GM19455 (cell line): ENCODE results near the gene KPNA1.
A peak's percentile ranks its signal among the peaks of the same experiment; 100 is the strongest.

ENCODE experiments used
- ATAC-seq: cut with Tn5 transposase; IDR thresholded peaks from one replicate; pipeline ENCODE4 v1.9.1; 2021; ENCODE audit not compliant: unreplicated experiment

Gene KPNA1

DNA sequence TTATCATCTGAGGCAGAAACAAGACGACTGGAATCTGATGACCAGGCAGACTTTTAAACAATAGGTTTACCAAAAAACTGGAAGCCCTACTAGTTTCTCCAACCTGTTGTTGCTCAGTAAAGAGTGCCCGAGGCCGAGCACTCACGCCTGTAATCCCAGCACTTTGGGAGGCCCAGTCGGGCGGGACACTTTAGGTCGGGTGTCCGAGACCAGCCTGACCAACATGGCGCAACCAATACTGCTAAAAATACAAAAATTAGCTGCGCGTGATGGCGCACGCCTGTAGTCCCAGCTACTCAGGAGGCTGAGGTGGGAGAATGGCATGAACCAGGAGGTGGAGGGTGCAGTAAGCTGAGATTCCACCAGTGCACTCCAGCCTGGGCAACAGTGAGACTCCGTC is 97.8 kb downstream of the KPNA1 start:
- ATAC-seq = no peak

DNA sequence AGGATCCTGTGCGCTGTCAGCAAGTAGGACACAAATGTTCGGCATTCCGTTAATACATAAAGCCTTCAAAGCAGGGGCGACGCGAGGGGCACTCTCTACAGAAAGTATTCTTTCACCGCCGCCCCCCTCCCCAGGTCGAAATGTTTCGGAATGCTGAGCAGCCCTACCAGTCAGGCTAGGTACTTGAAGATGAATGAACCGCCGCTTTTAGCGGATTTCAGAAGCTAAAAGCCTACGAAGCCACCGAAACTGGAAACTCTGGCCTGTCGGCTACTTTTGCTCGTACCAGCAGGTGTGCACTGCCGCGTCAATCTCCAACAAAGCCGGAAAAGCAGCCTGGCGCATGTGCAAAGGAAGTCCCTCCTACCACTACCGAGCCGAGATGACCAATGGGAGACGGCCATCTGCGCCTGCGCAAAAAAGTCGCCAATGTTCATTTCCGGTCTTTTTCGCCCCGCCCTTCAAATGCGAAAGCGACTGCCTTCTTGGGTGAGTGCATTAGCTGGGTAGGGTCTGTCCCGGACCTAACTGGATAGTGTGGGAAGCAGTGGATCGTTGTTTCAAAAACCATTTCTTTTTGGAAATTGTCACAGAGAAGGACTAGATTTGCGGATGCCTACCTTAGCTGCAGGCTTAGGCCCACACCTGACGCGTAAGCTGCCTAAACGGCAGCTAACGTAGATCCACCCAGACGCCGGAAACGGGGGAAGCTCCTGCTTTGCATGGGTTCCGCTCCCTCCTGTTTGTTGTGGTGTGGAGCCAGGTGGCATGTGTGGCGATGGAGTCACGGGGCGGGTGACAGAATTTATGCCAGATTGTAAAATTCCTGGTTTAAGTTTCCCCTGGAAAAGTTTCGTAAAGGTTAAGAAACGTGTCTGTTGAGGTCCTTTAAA is 98.7 kb downstream of the KPNA1 start, which contains the start of gene WDR5B:
TSS of gene WDR5B (minus strand) at position 301 of the 893 bp plus-strand sequence. CDS start 534 bp downstream, outside the sequence.
- ATAC-seq = peak; percentile 80

DNA sequence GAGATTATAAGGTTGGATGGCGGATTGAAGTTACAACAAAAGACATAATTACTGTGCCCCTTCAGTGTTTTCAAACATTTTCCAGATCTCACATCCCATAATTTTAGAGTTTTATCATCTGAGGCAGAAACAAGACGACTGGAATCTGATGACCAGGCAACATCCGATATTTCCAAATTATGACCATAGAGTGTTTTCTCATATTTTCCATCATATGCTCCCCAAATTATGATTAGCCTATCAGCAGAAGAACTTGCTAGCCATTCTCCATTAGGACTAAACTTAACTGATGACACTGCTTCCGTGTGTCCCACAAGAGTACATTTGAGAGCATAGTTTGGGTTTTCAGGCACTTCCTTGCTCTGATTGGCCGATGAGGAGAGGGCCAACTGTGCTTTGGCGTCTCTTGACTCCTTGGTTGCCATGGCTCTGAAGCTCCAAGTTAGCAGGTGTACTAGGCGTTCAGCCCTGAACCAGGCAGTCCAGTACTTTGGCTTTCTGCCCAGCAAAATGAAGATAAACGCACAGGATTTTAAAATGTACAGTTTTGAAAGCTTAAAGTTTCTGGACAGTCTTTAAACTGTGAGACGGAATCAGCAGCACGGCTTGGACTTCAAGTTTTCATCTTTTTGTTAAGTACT is 99.5 kb downstream of the KPNA1 start:
- ATAC-seq = peak; percentile 54

DNA sequence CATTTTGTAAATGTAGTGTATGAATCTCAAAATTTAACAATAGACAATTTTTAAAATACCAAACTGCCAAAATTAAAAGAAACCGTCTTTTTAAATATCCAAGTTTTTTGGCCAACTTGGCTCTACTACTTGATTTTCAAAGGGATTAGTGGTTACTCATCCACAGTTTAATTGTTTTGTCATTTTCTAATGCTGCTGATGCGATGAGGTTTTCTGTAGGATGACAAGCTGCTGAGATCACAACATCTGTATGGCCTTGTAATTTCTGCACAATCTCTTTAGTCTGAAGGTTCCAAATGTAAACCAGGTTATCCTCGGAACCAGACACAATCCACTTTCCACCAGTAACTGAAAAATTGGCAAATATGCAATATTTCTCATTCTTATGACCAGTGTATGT is 100.3 kb downstream of the KPNA1 start:
- no peak for ATAC-seq

DNA sequence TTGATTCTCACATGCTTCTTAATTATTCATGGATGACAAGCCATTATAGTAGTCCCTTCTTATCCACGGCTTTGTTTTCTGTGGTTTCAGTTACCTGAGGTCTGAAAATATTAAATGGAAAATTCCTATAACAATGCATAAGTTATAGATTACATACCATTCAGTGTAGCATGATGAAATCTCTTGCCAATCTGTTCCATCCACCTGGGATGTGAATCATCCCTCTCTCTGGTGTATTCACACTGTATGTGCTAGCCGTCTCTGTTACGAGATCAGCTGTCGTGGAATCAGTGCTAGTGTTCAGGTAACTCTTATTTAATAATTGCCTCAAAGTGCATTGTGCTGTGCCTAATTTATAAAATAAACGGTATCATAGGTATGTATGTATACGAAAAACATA is 104.1 kb downstream of the KPNA1 start:
- no peak for ATAC-seq

DNA sequence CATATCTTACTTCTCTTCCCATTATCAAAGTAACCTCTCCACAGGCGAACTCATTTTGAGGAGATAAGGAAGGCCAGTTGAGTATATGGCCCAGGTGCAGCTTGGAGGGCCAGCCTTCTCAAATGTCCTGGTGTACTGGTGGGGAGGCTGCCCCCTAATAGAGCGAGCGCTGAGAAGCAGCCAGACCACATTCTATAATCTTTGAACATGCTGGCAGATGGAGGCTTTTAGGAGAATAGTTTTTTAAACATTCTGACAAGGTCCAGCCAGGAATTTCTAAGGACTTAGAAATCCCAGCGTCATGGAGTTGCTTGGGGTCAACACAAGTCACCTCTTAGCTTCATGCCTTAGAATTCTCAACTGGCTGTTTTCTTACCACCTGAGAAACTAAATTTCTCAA is 104.6 kb downstream of the KPNA1 start:
- no peak for ATAC-seq

DNA sequence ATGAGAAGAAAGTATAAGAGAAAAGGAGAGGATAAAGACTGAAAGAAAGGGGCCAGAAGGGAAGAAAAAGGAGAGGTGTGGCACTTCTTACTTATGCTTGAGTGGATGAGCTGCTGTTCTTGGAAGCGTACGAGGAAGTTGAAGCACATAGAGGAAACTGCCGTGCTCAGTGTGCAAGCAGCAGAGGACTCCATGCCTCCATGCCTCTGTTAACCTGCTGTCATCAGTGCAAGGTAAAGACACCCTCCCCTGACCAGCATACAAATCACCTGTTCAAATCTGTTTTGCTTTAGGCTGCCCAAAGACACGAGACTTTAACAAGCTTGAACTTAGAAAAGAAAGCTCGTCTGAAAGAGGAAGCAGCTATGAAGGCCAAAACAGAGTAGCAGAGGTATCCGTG is 105.3 kb downstream of the KPNA1 start:
- no peak for ATAC-seq

DNA sequence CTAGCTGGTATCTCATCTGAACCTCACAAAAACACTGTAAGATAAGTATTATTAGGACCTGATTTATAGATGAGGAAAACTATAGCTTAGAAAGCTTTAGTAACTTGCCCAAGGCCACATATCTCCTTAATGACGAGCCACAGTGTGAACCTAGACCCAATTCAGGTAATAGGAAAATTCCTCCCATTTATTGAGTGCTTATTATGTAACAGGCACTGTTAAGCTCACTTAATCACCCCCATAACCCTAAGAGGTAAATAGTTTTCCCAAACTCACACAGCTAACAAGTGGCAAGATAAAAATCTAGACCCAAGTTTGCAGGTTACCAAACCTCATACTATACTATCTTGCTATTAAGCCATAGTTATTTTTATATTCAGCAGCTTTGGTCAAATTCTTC is 106.8 kb downstream of the KPNA1 start:
- no peak for ATAC-seq

DNA sequence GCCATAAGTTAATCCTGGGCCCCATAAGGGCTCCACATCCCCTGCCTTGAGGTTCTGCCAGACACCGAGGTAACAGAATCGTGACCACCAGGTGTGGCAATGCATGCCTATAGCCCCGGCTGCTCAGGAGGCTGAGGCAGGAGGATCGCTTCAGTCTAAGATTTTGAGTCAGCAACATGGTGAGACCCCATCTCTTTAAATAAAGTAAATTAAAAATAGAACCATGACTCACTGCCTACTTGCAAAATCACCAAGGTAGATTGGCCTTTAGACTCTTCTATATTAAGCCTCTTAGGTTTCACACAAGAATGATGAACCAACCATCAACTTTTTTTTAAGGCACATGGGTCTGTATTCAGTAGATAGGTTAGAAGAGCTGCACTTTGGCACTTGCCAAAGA is 108.5 kb downstream of the KPNA1 start:
- no peak for ATAC-seq

DNA sequence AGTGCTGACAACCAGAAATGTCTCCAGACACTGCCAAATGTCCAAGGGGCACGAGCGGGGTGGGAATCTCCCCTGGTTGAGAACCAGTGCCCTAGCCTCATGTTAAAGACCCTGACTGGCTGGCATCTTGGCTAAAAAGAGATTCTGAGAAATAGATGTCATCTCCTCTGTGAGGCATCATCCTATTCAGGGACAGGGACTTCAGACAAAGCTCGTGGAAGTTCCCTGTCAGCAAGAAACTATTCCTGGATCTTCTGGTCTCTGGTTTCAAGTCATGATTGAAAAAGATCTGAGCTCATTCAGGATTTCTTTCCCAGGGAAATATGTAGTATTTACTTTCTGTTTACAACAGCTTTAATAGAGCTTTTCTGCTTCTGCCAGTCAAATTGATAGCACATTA is 109.7 kb downstream of the KPNA1 start:
- ATAC-seq = no peak

DNA sequence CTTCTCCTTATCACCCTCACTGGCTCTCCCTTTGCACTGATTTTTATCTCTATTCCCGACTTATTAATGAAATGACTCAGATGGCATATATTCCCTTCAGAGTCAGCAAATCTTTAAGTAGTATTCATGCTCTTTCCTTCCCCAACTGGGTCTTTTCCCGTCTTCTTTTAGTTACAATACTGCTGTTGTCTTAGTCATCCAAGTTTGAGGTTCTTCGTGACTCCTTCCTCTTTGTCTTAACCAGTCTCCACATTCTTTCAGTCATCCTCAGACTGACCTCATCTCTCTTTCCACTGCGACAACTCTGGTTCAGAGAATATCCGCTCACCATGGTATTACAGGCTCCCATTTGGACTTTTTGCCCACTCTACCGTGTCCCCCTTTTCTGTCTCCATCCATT is 111.2 kb downstream of the KPNA1 start:
- no peak for ATAC-seq

DNA sequence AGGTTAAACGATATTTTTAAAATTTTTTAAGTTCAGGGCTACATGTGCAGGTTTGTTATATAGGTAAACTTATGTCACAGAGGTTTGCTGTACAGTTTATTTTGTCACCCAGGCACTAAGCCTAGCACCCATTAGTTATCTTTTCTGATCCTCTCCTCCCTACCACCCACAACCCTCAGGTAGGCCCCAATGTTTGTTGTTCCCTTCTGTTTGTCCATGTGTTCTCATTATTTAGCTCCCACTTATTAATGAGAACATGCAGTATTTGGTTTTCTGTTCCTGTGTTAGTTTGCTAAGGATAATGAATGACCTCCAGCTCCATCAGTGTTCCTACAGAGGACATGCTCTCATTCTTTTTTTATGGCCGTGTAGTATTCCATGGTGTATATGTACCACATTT is 115.8 kb downstream of the KPNA1 start:
- ATAC-seq = no peak

DNA sequence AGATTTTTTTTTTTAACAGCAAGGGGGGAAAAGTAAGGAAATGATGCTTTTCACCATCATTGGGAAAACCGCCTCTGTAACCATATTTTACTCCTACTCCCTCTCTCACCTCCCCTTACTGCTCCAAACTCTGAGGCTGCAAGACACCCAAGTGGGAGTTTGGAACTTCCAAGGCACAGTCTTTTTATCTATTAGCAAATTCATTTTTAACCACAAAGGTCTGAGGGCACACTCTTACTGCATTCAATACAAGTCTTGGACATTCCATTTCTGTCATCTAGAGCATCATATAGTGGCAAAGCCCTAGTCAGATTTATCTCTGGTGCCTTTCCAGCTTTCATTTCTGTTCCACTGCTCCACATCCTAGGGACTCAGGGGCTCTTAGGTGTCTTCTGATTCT is 117.5 kb downstream of the KPNA1 start:
- no peak for ATAC-seq

DNA sequence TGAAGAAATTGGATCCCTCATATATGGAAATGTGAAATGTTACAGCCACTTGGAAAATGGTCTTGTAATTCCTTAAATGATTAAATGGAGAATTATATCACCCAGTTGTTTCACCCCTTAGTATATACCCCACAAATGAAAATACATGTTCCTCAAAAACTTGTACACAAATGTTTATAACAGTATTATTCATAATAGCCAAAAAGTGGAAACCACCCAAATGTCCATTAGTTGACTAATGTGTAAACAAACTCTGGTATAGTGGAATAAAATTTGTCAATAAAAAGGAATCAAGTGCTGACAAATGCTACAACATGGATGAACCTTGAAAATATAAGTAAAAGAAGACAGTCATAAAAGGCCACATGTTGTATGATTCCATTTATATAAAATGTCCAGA is 118.2 kb downstream of the KPNA1 start:
- ATAC-seq = no peak

DNA sequence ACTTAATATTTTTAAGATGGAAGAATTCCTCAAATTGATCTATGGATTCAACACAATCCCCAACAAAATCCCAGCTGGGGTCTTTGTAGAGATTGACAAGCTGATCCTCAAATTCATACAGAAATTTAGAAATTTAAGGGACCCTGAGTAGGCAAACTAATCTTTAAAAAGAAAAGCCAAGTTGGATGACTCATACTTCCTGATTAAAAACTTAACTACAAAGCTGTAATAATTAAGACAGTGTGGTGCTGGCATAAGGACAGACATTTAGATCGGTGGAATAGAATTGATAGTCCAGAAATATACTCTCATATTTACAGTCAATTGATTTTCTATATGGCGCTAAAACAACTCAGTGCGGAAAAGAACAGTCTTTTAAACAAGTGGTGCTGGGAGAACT is 119.2 kb downstream of the KPNA1 start:
- ATAC-seq = no peak

DNA sequence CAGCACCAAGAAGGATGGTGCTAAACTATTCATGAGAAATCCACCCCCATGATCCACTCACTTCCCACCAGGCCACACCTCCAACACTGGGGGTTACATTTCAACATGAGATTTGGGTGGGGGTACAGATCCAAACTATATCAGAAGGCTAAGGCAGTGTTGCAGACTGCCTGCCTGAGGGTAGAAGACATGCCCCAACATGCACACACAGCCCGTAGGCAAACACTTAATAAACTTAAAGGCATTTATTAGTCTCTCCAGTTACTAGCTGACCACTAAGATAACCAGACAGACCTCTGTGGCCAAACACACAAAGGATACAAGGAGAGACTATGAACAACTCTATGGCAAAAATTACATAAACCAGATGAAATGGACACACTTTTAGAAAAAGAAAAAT is 120.6 kb downstream of the KPNA1 start:
- ATAC-seq = no peak

DNA sequence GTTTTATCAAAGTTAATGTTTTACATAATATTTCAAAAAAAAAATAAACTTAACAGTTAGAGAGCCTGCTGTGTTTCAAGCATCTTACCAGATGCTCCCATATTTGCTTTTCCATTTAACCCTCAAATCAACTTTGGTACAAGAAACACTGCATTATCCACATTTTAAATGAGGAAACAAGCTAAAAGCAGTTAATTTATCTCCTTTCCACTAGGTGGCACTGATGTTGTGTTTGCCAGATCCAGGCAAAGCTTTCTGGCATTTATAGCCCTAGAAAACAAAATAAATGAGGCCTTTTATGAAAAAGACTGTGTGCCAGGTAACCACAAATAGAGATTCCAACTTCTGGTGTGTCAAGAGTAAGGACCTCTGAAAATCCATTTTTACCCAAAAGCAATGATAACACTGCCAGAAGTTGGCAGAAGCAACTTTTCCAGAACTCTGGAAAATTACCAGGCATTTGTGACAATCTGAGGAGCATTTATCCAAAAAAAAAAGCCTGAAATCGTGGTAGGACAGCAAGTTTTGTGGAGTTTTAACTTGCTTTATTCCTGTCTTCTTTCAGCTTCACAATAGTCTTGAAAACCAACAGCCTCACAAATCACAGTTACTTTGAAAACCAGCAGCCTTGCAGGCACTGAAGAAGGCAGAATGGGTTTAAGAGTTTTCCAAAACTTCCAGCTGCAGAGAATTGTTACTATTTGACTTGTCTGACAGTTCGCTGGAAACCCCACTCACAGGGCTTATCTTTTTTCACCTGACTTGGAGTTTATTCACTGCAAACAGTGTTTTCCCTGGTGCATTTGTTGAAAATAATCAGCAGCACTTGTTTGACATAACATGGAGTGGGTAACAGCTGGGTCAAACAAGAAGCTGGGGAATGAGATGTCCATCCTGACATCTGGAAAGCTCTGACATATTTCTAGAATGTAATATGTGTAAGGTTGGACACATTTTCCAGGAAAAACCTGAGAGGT is 121.6 kb downstream of the KPNA1 start:
- ATAC-seq = no peak

DNA sequence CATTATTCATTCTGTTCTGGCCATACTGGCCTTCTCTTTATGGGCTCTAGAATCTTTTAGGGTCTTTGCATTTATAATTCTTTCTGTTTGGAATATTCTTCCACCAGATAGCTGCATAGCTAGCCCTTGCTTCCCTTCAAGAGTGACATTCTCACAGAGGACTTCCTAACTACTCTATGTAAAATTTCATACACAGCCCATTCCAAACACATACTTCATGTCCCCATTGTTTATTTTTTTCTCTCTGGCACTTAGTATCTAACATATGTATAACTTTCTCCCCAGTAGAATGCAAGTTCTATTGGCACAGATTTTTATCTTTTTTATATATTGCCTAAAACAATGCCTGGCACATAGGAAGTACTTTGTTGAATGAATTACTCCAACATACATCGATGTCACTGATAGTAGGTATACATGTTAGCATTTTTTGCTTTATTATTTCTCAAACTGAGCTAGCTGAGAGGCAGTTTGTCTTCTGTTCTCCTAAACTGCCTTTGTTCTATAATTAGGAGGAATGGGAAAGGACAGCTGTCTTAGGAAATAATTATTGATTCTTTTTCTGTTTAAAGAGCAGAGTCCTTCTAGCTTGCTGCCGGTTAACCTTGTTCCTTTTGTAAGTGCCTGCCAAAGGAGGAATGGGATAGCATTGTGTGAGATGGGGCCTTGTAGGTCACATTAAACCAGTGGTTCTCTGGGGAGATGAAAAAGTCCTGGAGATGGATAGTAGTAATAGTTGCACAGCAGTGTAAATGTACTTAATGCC is 122.9 kb downstream of the KPNA1 start:
- ATAC-seq = no peak

DNA sequence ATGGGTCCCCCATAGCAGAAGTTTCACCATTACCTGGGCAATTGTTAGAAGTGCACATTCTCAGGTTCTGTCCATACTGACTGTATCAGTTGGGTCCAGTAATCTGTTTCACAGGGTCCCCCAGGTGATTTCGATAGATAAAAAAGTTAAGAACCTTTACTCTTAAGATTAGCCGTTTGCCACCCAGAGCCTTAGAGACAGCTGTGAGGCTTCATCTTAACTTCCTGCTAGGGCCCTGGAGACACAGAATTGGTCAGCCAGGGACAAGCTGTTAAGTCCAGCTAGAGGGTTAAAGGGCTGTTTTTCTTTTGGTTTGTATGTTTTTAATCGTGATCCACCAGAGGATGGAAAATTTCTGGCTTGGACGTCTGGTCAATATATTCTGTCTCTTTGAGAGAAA is 124.1 kb downstream of the KPNA1 start:
- ATAC-seq = no peak

DNA sequence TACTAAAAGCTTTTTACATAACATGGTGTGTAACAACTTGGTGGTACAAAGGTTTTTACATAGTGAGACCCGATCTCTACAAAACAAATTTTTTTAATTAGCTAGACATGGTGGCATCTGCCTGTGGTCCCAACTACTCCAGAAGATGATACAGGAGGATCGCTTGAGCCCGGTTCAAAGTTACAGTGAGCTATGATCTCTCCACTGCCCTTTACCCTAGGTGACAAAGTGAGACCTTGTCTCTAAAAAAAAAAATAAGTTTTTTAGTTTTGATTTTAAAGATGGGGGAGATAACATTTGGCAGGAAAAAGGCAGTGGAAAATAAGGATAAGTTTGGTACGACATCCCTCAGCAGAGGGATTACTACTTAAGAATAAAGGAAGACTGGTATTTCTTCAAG is 124.8 kb downstream of the KPNA1 start:
- no peak for ATAC-seq

DNA sequence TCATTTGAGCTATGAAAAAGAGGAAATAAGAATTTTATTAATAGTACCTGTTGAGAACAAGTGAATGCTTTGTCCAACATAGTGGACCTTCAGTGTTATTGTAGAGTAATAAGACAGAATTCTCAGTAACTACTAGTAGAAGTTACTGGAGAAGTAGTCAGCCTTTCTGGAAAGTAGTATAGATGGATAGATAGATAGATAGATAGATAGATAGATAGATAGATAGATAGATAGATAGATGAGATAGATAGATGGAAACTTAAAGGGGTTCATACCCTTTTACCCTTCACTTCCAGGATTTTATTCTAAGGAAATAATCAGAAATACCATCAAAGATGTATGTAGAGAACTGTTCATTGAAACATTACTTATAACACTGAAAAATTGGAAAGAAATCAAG is 125.5 kb downstream of the KPNA1 start:
- ATAC-seq = no peak
